ENCODE data around the gene RAB36. TPM values are rescaled to one million over a fixed set of nuclear protein-coding genes. Genes with fewer than 3 reads are reported as not detected.

RAB36 gene
- total and polyA plus RNA-seq, 9 of the 15 experiments (the other 6 are each of a cell fraction or from before 2014, with no cell fraction given): 0.04 to 0.50 (median 0.08) TPM; not detected in 3

GRCh38 chr22:23143119-23143518 lies 2.2 kb upstream of the RAB36 start:
- no peak overlapping the region for H3K9ac ChIP-seq (ENCODE audit: insufficient read depth in 1 of 2, low read depth in 2 of 2, low read length in 2 of 2)
- TF ChIP-seq BRD4 (IDR thresholded peaks at IDR 0.05) (no peak), ZNF41 (CRISPR knock-in tag; conservative IDR thresholded peaks at IDR 0.05) (no peak), ZNF764 (CRISPR knock-in tag; IDR thresholded peaks at IDR 0.05; ENCODE audit: low read depth) (no peak), CGGBP1 (CRISPR knock-in tag; IDR thresholded peaks at IDR 0.05) (no peak), ELF2 (CRISPR knock-in tag; IDR thresholded peaks at IDR 0.05) (no peak), MTA1 (IDR thresholded peaks at IDR 0.05; ENCODE audit: borderline replicate concordance) (no peak), CBX5 (IDR thresholded peaks at IDR 0.05; ENCODE audit: borderline replicate concordance, low read depth) (no peak), SMARCC2 (IDR thresholded peaks at IDR 0.05; ENCODE audit: low read depth) (no peak), U2AF1 (optimal IDR thresholded peaks at IDR 0.05; ENCODE audit: low read depth, low read length) (no peak), TRIM25 (IDR thresholded peaks at IDR 0.05; ENCODE audit: borderline replicate concordance) (no peak)
- TF ChIP-seq, protein P1, sequence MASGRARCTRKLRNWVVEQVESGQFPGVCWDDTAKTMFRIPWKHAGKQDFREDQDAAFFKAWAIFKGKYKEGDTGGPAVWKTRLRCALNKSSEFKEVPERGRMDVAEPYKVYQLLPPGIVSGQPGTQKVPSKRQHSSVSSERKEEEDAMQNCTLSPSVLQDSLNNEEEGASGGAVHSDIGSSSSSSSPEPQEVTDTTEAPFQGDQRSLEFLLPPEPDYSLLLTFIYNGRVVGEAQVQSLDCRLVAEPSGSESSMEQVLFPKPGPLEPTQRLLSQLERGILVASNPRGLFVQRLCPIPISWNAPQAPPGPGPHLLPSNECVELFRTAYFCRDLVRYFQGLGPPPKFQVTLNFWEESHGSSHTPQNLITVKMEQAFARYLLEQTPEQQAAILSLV (tag; IDR thresholded peaks at IDR 0.05): no peak
- TF ChIP-seq, protein P2, sequence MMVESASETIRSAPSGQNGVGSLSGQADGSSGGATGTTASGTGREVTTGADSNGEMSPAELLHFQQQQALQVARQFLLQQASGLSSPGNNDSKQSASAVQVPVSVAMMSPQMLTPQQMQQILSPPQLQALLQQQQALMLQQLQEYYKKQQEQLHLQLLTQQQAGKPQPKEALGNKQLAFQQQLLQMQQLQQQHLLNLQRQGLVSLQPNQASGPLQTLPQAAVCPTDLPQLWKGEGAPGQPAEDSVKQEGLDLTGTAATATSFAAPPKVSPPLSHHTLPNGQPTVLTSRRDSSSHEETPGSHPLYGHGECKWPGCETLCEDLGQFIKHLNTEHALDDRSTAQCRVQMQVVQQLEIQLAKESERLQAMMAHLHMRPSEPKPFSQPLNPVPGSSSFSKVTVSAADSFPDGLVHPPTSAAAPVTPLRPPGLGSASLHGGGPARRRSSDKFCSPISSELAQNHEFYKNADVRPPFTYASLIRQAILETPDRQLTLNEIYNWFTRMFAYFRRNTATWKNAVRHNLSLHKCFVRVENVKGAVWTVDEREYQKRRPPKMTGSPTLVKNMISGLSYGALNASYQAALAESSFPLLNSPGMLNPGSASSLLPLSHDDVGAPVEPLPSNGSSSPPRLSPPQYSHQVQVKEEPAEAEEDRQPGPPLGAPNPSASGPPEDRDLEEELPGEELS (CRISPR knock-in tag; IDR thresholded peaks at IDR 0.05; ENCODE audit: borderline replicate concordance): no peak
- TF ChIP-seq, protein P3, sequence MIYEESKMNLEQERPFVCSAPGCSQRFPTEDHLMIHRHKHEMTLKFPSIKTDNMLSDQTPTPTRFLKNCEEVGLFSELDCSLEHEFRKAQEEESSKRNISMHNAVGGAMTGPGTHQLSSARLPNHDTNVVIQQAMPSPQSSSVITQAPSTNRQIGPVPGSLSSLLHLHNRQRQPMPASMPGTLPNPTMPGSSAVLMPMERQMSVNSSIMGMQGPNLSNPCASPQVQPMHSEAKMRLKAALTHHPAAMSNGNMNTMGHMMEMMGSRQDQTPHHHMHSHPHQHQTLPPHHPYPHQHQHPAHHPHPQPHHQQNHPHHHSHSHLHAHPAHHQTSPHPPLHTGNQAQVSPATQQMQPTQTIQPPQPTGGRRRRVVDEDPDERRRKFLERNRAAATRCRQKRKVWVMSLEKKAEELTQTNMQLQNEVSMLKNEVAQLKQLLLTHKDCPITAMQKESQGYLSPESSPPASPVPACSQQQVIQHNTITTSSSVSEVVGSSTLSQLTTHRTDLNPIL (CRISPR knock-in tag; IDR thresholded peaks at IDR 0.05): no peak
- no peak overlapping the region for H3K4me3 ChIP-seq
- H3K36me3 ChIP-seq (ENCODE audit: control insufficient read depth, insufficient read depth, low read length): no peaks in the 10 kb centered on the region
- 8% methylated on average over 1 of the region's 1 CpG for WGBS (ENCODE audit: insufficient coverage, low coverage, missing lambda C conversion rate)
- H3K27me3 ChIP-seq (ENCODE audit: control insufficient read depth in 2 of 2, insufficient read depth in 2 of 2, low read length in 2 of 2): peaks cover 18 to 25% of the 10 kb centered on the region in 2 experiments
- no peaks in the 10 kb centered on the region for H3K9me3 ChIP-seq (replicated peaks; ENCODE audit: control insufficient read depth, insufficient read depth, low read depth, low read length)
- H3K27ac ChIP-seq (ENCODE audit: extremely low read depth, low read depth, low read length): no peak overlapping the region
- BruUV-seq (replicated peaks): no TSS peak
- CTCF ChIA-PET (ENCODE audit: low intra/inter-chr PET ratio): interaction anchor here (1.2 kb wide), 1 partner anchor 139 kb away, joined by 4 read pairs; no protein-coding TSS in a partner anchor
- DNase-seq (ENCODE audit: extremely low read depth in 1 of 4, low spot score in 3 of 4) (no peak), ATAC-seq (no peak), FAIRE-seq (no peak)
- POLR2A ChIA-PET: interaction anchor here (0.9 to 86.5 kb wide), 6 partner anchors 10 to 58 kb away, joined by 4 to 3476 read pairs (median 21); partner anchors contain the start of gene BCR
- no peak overlapping the region for H2AFZ ChIP-seq (ENCODE audit: low read depth, low read length)
- intact Hi-C loops (cut with micrococcal nuclease): no loop called here
- no peak overlapping the region for H3K4me2 ChIP-seq (ENCODE audit: insufficient read depth, low read length)
- H3K4me1 ChIP-seq (replicated peaks in 1 of 2; ENCODE audit: control insufficient read depth in 2 of 2, insufficient read depth in 2 of 2, low read length in 2 of 2): peaks cover 16 to 27% of the 10 kb centered on the region in 2 experiments
- in situ Hi-C loops (cut with MboI): no loop called here
- H4K20me1 ChIP-seq (replicated peaks; ENCODE audit: control insufficient read depth, insufficient read depth, low read length): peaks cover 46% of the 10 kb centered on the region
- peaks cover 12% of the 10 kb centered on the region for H3K9me1 ChIP-seq (ENCODE audit: control insufficient read depth, insufficient read depth, low read length)
- no peaks in the 10 kb centered on the region for H3K79me2 ChIP-seq (ENCODE audit: control insufficient read depth, insufficient read depth, low read length)

All from K562 (cell line).